HFFc6 (cell line): ENCODE measurements around the gene CRYBB2. TPM values are rescaled to one million over a fixed set of nuclear protein-coding genes. Genes with fewer than 3 reads are reported as not detected.
"Not testable (repeated sequence)": the region's sequence is repeated elsewhere in the genome, so short reads cannot be mapped to it uniquely, and the experiment has no call there.

Experiments used
- DNase-seq: peaks from one replicate; pipeline ENCODE4 v3.0.0-alpha.2; 2018
- H3K27ac Mint-ChIP-seq: 2 replicates; pipeline ENCODE4 v1.8.0; 2020; ENCODE audit warnings: mild to moderate bottlenecking, mixed read lengths
- H3K27me3 Mint-ChIP-seq: 2 replicates; pipeline ENCODE4 v1.8.0; 2021; ENCODE audit warnings: mild to moderate bottlenecking, moderate library complexity, mixed read lengths; ENCODE audit not compliant: insufficient read depth
- H3K36me3 Mint-ChIP-seq: 2 replicates; pipeline ENCODE4 v1.8.0; 2021; ENCODE audit warnings: low read depth, mixed read lengths
- H3K4me1 Mint-ChIP-seq: 2 replicates; pipeline ENCODE4 v1.8.0; 2020; ENCODE audit warnings: low read depth, mixed read lengths
- H3K4me3 Mint-ChIP-seq: 2 replicates; pipeline ENCODE4 v1.8.0; 2020; ENCODE audit warnings: mild to moderate bottlenecking, moderate library complexity, mixed read lengths
- H3K9me3 Mint-ChIP-seq: 2 replicates; pipeline ENCODE4 v1.8.0; 2020; ENCODE audit warnings: mild to moderate bottlenecking, mixed read lengths
- total RNA-seq, 6 experiments: library from RNA; stranded (reverse); fragmentation: NEBNext Ultra II Directional; extraction: Animal tissue kit (Norgen Biotek cat#: 25700); gene quantifications; 2 replicates in 1 of 6; 3 replicates in 5 of 6; pipeline ENCODE4 v1.2.3, GENCODE V29; 2021
- TF ChIP-seq, protein P1 (sequence below): fragments of 200-600 bp; sonication (generic); IDR thresholded peaks from 2 replicates; pipeline ENCODE4 v1.5.0; 2021; ENCODE audit warnings: antibody characterized with exemption, mild to moderate bottlenecking

Gene CRYBB2
- total RNA-seq, 6 experiments from 2014 or later, result 0.28 to 0.51 (median 0.39) TPM; not detected in 2

DNA sequence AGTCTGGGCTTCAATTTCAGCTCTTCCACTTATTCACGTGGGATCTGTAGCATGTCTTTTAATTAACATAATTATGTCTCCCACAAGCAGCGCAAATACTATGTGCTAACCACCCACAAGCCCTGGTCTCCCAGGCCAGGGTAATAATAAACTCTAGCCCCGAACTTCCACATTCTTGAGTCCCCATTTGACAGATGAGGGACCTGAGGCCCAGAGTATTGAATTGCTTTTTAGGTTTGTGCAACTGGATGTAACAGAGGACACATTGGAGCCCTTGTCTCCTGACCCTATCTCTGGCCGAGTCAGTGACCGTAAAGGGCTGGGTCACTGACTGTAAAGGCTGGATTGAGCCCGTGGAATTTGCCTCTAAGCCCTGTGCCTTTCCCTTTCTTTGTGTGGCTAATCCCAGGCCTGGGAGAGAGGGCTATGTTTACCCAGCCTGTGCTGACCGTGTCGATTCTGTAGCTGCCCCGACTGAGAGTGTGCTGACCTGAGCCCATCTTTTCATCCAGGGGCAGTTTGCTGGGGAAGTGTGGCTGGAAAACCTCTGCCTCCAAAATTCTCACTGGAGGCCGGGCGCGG, 3.9 kb downstream of the CRYBB2 start:
- H3K36me3 Mint-ChIP-seq, result no peaks in the 10 kb centered on the region
- TF ChIP-seq, protein P1, sequence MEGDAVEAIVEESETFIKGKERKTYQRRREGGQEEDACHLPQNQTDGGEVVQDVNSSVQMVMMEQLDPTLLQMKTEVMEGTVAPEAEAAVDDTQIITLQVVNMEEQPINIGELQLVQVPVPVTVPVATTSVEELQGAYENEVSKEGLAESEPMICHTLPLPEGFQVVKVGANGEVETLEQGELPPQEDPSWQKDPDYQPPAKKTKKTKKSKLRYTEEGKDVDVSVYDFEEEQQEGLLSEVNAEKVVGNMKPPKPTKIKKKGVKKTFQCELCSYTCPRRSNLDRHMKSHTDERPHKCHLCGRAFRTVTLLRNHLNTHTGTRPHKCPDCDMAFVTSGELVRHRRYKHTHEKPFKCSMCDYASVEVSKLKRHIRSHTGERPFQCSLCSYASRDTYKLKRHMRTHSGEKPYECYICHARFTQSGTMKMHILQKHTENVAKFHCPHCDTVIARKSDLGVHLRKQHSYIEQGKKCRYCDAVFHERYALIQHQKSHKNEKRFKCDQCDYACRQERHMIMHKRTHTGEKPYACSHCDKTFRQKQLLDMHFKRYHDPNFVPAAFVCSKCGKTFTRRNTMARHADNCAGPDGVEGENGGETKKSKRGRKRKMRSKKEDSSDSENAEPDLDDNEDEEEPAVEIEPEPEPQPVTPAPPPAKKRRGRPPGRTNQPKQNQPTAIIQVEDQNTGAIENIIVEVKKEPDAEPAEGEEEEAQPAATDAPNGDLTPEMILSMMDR, result no peak
- no peaks in the 10 kb centered on the region for H3K9me3 Mint-ChIP-seq
- H3K27ac Mint-ChIP-seq, result no peak overlapping the region
- H3K4me1 Mint-ChIP-seq, result no peaks in the 10 kb centered on the region
- H3K27me3 Mint-ChIP-seq, result peaks cover 15% of the 10 kb centered on the region
- no peak for DNase-seq
- no peak overlapping the region for H3K4me3 Mint-ChIP-seq

DNA sequence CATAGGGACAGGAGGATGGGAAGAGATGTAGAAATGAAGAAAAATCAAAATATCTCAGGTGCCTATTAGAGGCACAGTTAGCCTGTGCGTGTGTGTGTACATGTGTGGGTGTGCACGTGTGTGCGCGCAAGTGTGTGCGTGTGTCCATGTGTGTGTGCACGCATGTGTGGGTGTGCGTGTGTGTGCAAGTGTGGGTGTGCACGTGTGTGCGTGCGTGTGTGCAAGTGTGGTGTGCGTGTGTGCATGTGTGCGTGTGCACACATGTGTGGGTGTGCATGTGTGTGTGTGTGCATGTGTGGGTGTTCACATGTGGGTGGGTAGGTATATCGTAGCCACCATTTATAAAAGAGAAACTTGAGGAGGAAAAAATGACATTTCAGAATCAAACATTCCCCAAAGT, 9.4 kb downstream of the CRYBB2 start:
- TF ChIP-seq, protein P1, result no peak
- H3K4me3 Mint-ChIP-seq, result no peak overlapping the region
- no peaks in the 10 kb centered on the region for H3K36me3 Mint-ChIP-seq
- peaks cover 7% of the 10 kb centered on the region for H3K9me3 Mint-ChIP-seq
- H3K4me1 Mint-ChIP-seq, result no peaks in the 10 kb centered on the region
- DNase-seq, result no peak
- peaks cover 6% of the 10 kb centered on the region; the same call in 1 of the 2 replicates for H3K27me3 Mint-ChIP-seq
- H3K27ac Mint-ChIP-seq, result no peak overlapping the region

DNA sequence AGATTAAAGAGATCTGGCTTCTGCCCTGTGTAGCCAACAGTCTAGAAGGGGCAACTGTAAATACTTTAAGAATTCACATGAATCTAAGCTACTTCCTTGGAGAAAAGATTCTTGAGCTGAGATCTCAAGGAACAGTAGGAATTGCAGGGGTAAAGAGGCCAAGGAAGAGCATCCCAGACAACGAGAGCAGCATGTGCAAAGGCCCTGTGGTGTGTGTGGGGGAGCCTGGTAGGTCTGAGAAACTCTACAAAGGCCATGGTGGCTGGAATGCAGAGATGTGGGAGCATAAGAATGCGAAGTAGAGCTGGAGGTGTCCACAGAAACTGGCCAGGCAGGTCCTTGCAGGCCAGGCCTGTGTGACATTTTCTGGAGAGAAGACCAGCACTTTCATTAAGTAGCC, 11.3 kb downstream of the CRYBB2 start:
- not testable (repeated sequence) for H3K27ac Mint-ChIP-seq, H3K4me3 Mint-ChIP-seq, H3K4me1 Mint-ChIP-seq, H3K9me3 Mint-ChIP-seq, DNase-seq, H3K36me3 Mint-ChIP-seq, H3K27me3 Mint-ChIP-seq

DNA sequence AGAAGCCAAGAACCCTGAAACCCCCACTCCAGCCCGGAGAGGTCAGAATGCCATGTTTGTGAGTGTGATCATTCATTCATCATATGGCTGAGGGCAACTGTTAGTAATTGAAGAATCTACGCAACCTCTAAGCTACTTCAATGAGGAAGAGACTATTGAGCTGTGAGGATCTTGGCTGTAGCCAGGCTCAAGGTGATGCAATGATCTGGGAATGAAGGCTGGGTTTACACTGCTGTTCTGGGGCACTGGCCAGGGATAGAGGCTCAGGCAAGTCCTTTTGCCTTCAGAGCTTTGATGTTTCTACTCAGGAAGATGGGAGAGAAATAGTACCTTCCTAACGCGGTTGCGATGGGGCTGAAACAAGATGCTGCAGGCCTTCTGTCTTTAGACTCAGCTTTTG, 12.9 kb downstream of the CRYBB2 start:
- DNase-seq, result no peak
- Mint-ChIP-seq H3K4me1 (peaks cover 4% of the 10 kb centered on the region; the same call in 1 of the 2 replicates), H3K36me3 (no peaks in the 10 kb centered on the region), H3K9me3 (peaks cover 7% of the 10 kb centered on the region), H3K4me3 (no peak overlapping the region), H3K27ac (no peak overlapping the region), H3K27me3 (peaks cover 3% of the 10 kb centered on the region; the same call in 1 of the 2 replicates)
- TF ChIP-seq, protein P1, result no peak

DNA sequence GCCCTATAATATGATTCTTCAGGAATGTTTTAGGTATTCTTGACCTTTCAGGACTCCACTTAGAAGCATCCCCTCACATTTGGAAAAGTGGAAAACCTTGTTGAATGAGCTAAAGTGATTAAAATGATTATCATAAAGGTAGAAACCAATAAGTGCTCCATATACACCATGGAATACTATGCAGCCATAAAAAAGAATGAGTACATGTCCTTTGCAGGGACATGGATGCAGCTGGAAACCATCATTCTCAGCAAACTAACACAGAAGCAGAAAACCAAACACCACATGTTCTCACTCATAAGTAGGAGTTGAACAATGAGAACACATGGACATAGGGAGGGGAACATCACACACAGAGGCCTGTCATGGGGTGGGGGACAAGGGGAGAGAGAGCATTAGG, 14.3 kb downstream of the CRYBB2 start:
- H3K9me3 Mint-ChIP-seq, H3K36me3 Mint-ChIP-seq, H3K27ac Mint-ChIP-seq, DNase-seq, H3K4me1 Mint-ChIP-seq, H3K27me3 Mint-ChIP-seq, H3K4me3 Mint-ChIP-seq: not testable (repeated sequence)

DNA sequence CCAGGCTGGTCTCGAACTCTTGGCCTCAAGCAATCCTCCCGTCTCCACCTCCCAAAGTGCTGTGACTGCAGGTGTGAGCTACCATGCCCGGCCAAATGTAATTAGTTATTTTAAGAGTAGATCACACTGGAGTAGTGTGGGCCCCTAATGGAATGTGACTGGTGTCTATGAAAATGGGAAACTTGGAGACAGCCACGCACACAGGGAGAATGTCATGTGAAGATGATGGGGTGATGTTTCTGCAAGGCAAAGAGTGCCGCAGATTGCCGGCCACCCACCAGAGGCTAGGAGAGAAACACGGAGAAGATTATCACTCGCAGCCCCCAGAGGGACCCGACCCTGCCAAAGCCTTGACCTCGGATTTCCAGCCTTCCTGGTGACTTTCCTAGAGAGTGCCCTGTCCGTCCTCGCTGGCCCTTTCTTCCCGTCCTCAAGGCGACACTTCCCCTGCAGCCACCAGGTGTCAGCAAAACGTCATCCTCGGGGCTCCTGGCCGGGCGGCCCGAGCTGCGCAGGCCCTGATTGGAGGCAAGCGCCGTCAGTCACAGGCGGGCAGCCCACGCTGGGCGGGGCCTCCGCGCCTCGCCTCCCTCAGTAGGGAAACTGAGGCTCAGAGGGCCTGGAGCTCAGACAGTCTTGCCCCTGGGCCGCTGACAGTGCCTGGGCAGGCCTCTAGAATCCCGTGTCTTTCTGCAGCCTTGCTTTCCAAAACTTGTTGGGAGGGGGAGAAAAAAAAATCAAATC, 16.3 kb downstream of the CRYBB2 start:
- Mint-ChIP-seq H3K27ac (no peak overlapping the region), H3K36me3 (no peaks in the 10 kb centered on the region), H3K4me3 (no peak overlapping the region), H3K4me1 (peaks cover 4% of the 10 kb centered on the region; the same call in 1 of the 2 replicates), H3K9me3 (peaks cover under 1% of the 10 kb centered on the region; the same call in 1 of the 2 replicates), H3K27me3 (peaks cover 6% of the 10 kb centered on the region; the same call in 1 of the 2 replicates)
- DNase-seq, result peak; percentile 64
- TF ChIP-seq, protein P1, result peak; percentile 77
